DND-41 (cell line): ENCODE data around the gene PRXL2A.

Experiments
- EZH2 ChIP-seq: IDR thresholded peaks from 3 replicates; pipeline ENCODE4 v1.6.1; 2012; ENCODE audit warnings: borderline replicate concordance, low read depth, mild to moderate bottlenecking, moderate library complexity, low read length, inconsistent platforms; ENCODE audit not compliant: severe bottlenecking
- TF ChIP-seq, protein P1 (sequence below): IDR thresholded peaks from 2 replicates; pipeline ENCODE4 v1.5.1; 2012; ENCODE audit warnings: borderline replicate concordance, low read length, moderate library complexity, mild to moderate bottlenecking; ENCODE audit not compliant: poor library complexity, severe bottlenecking; ENCODE audit errors: extremely low read depth

DNA sequence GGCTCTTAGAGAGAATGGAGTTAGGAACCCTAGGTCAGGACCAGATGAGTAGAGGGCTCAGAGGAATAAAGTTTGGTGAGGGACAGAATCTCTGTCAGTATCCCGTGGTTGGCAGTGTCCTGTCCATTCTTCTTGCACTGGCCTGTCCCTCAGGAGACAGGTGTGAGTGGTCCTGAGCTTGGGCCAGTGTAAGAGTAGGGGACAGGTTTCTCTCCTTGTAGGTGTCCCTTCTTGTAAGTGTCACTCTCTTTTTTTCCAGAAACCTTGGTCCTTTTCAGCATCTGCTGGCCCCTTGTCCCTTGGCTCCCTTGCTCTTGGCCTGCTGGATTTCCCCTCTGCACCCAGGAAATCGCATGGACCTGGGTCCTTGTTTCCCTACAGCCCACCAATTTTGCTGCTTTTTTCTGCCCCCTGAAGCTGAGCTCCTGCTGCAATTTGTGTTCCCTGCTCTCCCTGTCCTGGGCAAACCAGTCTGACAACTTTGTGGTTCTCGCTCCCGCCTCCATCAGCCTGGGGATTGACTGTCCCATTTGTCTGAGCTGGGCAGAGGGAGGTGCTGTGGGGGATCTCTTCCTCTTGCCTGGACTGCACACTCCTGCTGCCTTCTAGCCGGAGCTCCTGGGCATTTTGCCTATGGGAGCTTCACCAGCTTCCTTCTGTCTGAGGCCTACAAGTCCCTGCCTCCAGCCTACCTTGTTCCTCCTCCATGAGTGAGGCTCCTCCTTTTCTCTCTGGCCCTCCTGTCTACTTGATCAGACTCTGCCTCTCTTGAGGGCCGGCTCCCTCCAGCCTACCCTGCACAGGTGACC lies 52.3 kb downstream of the PRXL2A start:
- TF ChIP-seq, protein P1, sequence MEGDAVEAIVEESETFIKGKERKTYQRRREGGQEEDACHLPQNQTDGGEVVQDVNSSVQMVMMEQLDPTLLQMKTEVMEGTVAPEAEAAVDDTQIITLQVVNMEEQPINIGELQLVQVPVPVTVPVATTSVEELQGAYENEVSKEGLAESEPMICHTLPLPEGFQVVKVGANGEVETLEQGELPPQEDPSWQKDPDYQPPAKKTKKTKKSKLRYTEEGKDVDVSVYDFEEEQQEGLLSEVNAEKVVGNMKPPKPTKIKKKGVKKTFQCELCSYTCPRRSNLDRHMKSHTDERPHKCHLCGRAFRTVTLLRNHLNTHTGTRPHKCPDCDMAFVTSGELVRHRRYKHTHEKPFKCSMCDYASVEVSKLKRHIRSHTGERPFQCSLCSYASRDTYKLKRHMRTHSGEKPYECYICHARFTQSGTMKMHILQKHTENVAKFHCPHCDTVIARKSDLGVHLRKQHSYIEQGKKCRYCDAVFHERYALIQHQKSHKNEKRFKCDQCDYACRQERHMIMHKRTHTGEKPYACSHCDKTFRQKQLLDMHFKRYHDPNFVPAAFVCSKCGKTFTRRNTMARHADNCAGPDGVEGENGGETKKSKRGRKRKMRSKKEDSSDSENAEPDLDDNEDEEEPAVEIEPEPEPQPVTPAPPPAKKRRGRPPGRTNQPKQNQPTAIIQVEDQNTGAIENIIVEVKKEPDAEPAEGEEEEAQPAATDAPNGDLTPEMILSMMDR: no peak
- TF ChIP-seq EZH2: no peak
